Liver (tissue), 9 donors: ENCODE measurements around the gene CUX1. TPM values are rescaled to one million over a fixed set of nuclear protein-coding genes. Genes with fewer than 3 reads are reported as not detected.

Experiments
- DNase-seq: peaks from one replicate; pipeline ENCODE4 v3.0.0-alpha.2; 2017; ENCODE audit warnings: low spot score
- H3K27ac ChIP-seq, 2 donors: one replicate each; pipeline ENCODE4 v1.7.0; 2013; ENCODE audit warnings: inconsistent platforms in 2 of 2, low read length in 2 of 2, control low read depth in 1 of 2, low read depth in 1 of 2, mild to moderate bottlenecking in 1 of 2
- H3K27me3 ChIP-seq, 4 donors: one replicate each; pipeline versions ENCODE4 v1.6.1 to v1.7.0; 2013; ENCODE audit warnings: low read length in 3 of 4, inconsistent platforms in 1 of 4, mild to moderate bottlenecking in 1 of 4, moderate library complexity in 1 of 4; ENCODE audit not compliant: control insufficient read depth in 4 of 4, insufficient read depth in 4 of 4
- H3K36me3 ChIP-seq, 4 donors: one replicate each; pipeline versions ENCODE4 v1.6.1 to v1.7.0; 2013; ENCODE audit warnings: low read length in 3 of 4, mild to moderate bottlenecking in 3 of 4, low read depth in 1 of 4, moderate library complexity in 1 of 4; ENCODE audit not compliant: control insufficient read depth in 4 of 4, insufficient read depth in 3 of 4
- H3K4me1 ChIP-seq, 4 donors: one replicate each; pipeline versions ENCODE4 v1.6.1 to v1.7.0; 2013; ENCODE audit warnings: low read length in 3 of 4, mild to moderate bottlenecking in 3 of 4, moderate library complexity in 1 of 4; ENCODE audit not compliant: control insufficient read depth in 4 of 4, insufficient read depth in 4 of 4
- H3K4me3 ChIP-seq, 3 donors: one replicate each; pipeline versions ENCODE4 v1.6.1 to v1.7.0; 2013; ENCODE audit warnings: low read length in 3 of 3, control low read depth in 1 of 3, low read depth in 1 of 3, mild to moderate bottlenecking in 1 of 3
- H3K9ac ChIP-seq, 2 donors: one replicate each; pipeline ENCODE4 v1.7.0; 2013; ENCODE audit warnings: low read length in 2 of 2, mild to moderate bottlenecking in 2 of 2, moderate library complexity in 2 of 2, control low read depth in 1 of 2, low read depth in 1 of 2
- H3K9me3 ChIP-seq, 4 donors: one replicate each; pipeline versions ENCODE4 v1.6.1 to v1.7.0; 2013; ENCODE audit warnings: low read length in 3 of 4; ENCODE audit not compliant: control insufficient read depth in 4 of 4
- EGR1 ChIP-seq, 2 donors: IDR thresholded peaks; 2 replicates each; pipeline ENCODE4 v1.6.1; 2016 to 2018; ENCODE audit warnings: antibody characterized with exemption in 2 of 2, low read depth in 2 of 2
- FOXA1 ChIP-seq: IDR thresholded peaks from 2 replicates; pipeline ENCODE4 v1.6.1; 2016; ENCODE audit warnings: antibody characterized with exemption
- FOXA2 ChIP-seq: IDR thresholded peaks from 2 replicates; pipeline ENCODE4 v1.6.1; 2016; ENCODE audit warnings: antibody characterized with exemption
- GABPA ChIP-seq, 2 donors: IDR thresholded peaks in 1 of 2; conservative IDR thresholded peaks in 1 of 2; 2 replicates each; pipeline ENCODE4 v1.6.1; 2016; ENCODE audit warnings: antibody characterized with exemption in 2 of 2, mild to moderate bottlenecking in 1 of 2, moderate library complexity in 1 of 2
- HNF4A ChIP-seq, 2 donors: conservative IDR thresholded peaks; 2 replicates each; pipeline ENCODE4 v1.6.1; 2016; ENCODE audit warnings: antibody characterized with exemption in 2 of 2, mild to moderate bottlenecking in 2 of 2
- JUND ChIP-seq, 2 donors: IDR thresholded peaks; 2 replicates each; pipeline ENCODE4 v1.6.1; 2016; ENCODE audit warnings: antibody characterized with exemption in 2 of 2
- NR2F2 ChIP-seq: IDR thresholded peaks from 2 replicates; pipeline ENCODE4 v1.6.1; 2016; ENCODE audit warnings: antibody characterized with exemption
- RAD21 ChIP-seq, 2 donors: IDR thresholded peaks; 2 replicates each; pipeline ENCODE4 v1.6.1; 2016; ENCODE audit warnings: antibody characterized with exemption in 2 of 2, mild to moderate bottlenecking in 2 of 2
- REST ChIP-seq: IDR thresholded peaks from 2 replicates; pipeline ENCODE4 v1.6.1; 2016; ENCODE audit warnings: antibody characterized with exemption, mild to moderate bottlenecking
- RXRA ChIP-seq, 2 donors: IDR thresholded peaks; 2 replicates each; pipeline ENCODE4 v1.6.1; 2017 to 2018; ENCODE audit warnings: antibody characterized with exemption in 2 of 2, mild to moderate bottlenecking in 1 of 2
- SP1 ChIP-seq: IDR thresholded peaks from 2 replicates; pipeline ENCODE4 v1.6.1; 2018; ENCODE audit warnings: antibody characterized with exemption, mild to moderate bottlenecking
- TAF1 ChIP-seq: conservative IDR thresholded peaks from 2 replicates; pipeline ENCODE4 v1.6.1; 2016; ENCODE audit warnings: antibody characterized with exemption, mild to moderate bottlenecking
- YY1 ChIP-seq: IDR thresholded peaks from 2 replicates; pipeline ENCODE4 v1.6.1; 2016; ENCODE audit warnings: antibody characterized with exemption, mild to moderate bottlenecking
- ZBTB33 ChIP-seq: IDR thresholded peaks from 2 replicates; pipeline ENCODE4 v1.6.1; 2016; ENCODE audit warnings: antibody characterized with exemption
- WGBS: extraction: QIAGEN DNeasy Blood & Tissue Kit; methylation state at CpG from one replicate; pipeline ENCODE4 v1.1.7; 2013; 5-methylcytosine and 5-hydroxymethylcytosine counted together
- polyA plus RNA-seq, 2 donors: library from polyadenylated mRNA; stranded (reverse) in 1 of 2; unstranded in 1 of 2; fragments of 200-250 nt in 1 of 2; fragments of >200 nt in 1 of 2; fragmentation: Nextera tagmentation in 1 of 2; extraction: Ambion mirVana in 1 of 2; gene quantifications; one replicate each; pipeline versions ENCODE4 v1.2.1 to v1.2.3, GENCODE V29; 2013 to 2015
- total RNA-seq, 2 donors: library from RNA; depleted of rRNA; stranded (reverse); fragments of >200 nt; gene quantifications; one replicate each; pipeline ENCODE4 v1.2.3, GENCODE V29; 2014
- TF ChIP-seq, protein P1 (sequence below): fragments of 150-350 bp; IDR thresholded peaks from 2 replicates; pipeline ENCODE4 v1.5.1; 2017; ENCODE audit warnings: improper control_type of control experiment, low read depth, low read length; ENCODE audit not compliant: missing input control
- TF ChIP-seq, protein P2 (sequence below): IDR thresholded peaks from 2 replicates; pipeline ENCODE4 v1.6.1; 2016; ENCODE audit warnings: antibody characterized with exemption
- TF ChIP-seq, protein P3 (sequence below): IDR thresholded peaks from 2 replicates; pipeline ENCODE4 v1.6.1; 2016; ENCODE audit warnings: antibody characterized with exemption
- donor health status: healthy.
- donor health status: healthy.
- donor health status: healthy.
- donor health status: healthy.
- donor health status: healthy.

CUX1 gene
- total and polyA plus RNA-seq, 4 donors, result 18.6 to 40.6 (median 21.4) TPM

- Histone ChIP-seq H3K27me3 (no peaks in the 10 kb centered on the region), H3K9ac (no peak overlapping the region), H3K4me3 (no peak overlapping the region), H3K9me3 (no peaks in the 10 kb centered on the region), H3K27ac (no peak overlapping the region), H3K4me1 (peaks cover 0 to 5% (median 0%) of the 10 kb centered on the region in 4 donors), H3K36me3 (no peaks in the 10 kb centered on the region)
- DNase-seq, result no peak
- TF ChIP-seq ZBTB33 (no peak), HNF4A (conservative IDR thresholded peaks at IDR 0.05) (no peak), FOXA1 (no peak), REST (no peak), EGR1 (IDR thresholded peaks at IDR 0.05; ENCODE audit: low read depth in 2 of 2) (no peak), TAF1 (no peak), RXRA (IDR thresholded peaks at IDR 0.05) (no peak), FOXA2 (no peak), GABPA (IDR thresholded peaks at IDR 0.05 in 1 of 2, conservative IDR thresholded peaks at IDR 0.05 in 1 of 2) (no peak), RAD21 (IDR thresholded peaks at IDR 0.05) (no peak), YY1 (no peak), JUND (IDR thresholded peaks at IDR 0.05) (no peak), SP1 (no peak), NR2F2 (no peak)
- TF ChIP-seq, protein P1, sequence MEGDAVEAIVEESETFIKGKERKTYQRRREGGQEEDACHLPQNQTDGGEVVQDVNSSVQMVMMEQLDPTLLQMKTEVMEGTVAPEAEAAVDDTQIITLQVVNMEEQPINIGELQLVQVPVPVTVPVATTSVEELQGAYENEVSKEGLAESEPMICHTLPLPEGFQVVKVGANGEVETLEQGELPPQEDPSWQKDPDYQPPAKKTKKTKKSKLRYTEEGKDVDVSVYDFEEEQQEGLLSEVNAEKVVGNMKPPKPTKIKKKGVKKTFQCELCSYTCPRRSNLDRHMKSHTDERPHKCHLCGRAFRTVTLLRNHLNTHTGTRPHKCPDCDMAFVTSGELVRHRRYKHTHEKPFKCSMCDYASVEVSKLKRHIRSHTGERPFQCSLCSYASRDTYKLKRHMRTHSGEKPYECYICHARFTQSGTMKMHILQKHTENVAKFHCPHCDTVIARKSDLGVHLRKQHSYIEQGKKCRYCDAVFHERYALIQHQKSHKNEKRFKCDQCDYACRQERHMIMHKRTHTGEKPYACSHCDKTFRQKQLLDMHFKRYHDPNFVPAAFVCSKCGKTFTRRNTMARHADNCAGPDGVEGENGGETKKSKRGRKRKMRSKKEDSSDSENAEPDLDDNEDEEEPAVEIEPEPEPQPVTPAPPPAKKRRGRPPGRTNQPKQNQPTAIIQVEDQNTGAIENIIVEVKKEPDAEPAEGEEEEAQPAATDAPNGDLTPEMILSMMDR, result no peak
- TF ChIP-seq, protein P2, sequence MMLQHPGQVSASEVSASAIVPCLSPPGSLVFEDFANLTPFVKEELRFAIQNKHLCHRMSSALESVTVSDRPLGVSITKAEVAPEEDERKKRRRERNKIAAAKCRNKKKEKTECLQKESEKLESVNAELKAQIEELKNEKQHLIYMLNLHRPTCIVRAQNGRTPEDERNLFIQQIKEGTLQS, result no peak
- TF ChIP-seq, protein P3, sequence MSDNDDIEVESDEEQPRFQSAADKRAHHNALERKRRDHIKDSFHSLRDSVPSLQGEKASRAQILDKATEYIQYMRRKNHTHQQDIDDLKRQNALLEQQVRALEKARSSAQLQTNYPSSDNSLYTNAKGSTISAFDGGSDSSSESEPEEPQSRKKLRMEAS, result no peak
- 94% methylated on average over 7 of the region's 7 CpGs for WGBS
These were observed 479.1 kb downstream of the CUX1 start for GRCh38 chr7:102296514-102296913.
